ENCODE results near the gene DOC2A.

DOC2A gene

DNA sequence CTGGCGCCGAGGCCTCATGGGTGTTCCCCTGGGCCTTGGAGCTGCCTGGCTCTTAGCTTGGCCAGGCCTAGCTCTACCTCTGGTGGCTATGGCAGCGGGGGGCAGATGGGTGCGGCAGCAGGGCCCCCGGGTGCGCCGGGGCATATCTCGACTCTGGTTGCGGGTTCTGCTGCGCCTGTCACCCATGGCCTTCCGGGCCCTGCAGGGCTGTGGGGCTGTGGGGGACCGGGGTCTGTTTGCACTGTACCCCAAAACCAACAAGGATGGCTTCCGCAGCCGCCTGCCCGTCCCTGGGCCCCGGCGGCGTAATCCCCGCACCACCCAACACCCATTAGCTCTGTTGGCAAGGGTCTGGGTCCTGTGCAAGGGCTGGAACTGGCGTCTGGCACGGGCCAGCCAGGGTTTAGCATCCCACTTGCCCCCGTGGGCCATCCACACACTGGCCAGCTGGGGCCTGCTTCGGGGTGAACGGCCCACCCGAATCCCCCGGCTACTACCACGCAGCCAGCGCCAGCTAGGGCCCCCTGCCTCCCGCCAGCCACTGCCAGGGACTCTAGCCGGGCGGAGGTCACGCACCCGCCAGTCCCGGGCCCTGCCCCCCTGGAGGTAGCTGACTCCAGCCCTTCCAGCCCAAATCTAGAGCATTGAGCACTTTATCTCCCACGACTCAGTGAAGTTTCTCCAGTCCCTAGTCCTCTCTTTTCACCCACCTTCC, 23.3 kb downstream of the DOC2A start:
- DNase-seq, result no peak

DNA sequence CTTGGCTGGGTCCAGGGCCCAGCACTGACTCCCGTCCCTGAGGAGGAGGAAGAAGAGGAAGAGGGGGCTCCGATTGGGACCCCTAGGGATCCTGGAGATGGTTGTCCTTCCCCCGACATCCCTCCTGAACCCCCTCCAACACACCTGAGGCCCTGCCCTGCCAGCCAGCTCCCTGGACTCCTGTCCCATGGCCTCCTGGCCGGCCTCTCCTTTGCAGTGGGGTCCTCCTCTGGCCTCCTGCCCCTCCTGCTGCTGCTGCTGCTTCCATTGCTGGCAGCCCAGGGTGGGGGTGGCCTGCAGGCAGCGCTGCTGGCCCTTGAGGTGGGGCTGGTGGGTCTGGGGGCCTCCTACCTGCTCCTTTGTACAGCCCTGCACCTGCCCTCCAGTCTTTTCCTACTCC, 23.9 kb downstream of the DOC2A start:
- no peak for DNase-seq

DNA sequence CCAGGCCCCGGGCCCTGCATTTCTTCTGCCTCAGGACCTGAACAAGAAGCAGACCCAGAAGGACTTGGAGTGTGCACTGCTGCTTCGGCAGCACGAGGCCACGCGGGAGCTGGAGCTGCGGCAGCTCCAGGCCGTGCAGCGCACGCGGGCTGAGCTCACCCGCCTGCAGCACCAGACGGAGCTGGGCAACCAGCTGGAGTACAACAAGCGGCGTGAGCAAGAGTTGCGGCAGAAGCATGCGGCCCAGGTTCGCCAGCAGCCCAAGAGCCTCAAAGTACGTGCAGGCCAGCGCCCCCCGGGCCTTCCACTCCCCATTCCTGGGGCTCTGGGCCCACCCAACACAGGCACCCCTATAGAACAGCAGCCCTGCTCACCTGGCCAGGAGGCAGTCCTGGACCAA, 24.6 kb downstream of the DOC2A start:
- no peak for DNase-seq

DNA sequence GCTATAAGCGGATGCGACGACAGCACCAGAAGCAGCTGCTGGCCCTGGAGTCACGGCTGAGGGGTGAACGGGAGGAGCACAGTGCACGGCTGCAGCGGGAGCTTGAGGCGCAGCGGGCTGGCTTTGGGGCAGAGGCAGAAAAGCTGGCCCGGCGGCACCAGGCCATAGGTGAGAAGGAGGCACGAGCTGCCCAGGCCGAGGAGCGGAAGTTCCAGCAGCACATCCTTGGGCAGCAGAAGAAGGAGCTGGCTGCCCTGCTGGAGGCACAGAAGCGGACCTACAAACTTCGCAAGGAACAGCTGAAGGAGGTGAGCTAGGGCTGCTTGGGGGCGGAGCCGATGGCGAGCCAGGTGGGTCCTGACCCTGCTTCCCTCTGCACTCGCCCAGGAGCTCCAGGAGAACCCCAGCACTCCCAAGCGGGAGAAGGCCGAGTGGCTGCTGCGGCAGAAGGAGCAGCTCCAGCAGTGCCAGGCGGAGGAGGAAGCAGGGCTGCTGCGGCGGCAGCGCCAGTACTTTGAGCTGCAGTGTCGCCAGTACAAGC, 25.5 kb downstream of the DOC2A start:
- DNase-seq, result no peak

DNA sequence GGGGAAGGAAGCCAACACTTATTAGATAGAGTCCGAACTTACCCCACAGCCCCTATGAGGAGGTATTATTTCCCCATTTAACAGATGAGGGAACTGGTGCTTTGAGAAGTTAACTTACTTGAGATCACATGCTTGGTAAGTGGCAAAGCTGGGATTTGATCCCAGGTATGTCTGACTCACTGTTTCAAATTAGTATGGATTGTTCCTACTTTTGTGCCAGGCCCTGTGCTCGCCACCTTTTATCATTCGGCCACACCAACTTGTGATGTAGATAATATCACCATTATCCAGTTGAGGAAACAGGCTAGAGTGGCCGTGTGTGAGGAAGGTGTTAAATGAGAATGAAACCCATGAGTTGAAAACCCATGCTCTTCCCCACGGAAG, 26.1 kb downstream of the DOC2A start:
- DNase-seq, result no peak

DNA sequence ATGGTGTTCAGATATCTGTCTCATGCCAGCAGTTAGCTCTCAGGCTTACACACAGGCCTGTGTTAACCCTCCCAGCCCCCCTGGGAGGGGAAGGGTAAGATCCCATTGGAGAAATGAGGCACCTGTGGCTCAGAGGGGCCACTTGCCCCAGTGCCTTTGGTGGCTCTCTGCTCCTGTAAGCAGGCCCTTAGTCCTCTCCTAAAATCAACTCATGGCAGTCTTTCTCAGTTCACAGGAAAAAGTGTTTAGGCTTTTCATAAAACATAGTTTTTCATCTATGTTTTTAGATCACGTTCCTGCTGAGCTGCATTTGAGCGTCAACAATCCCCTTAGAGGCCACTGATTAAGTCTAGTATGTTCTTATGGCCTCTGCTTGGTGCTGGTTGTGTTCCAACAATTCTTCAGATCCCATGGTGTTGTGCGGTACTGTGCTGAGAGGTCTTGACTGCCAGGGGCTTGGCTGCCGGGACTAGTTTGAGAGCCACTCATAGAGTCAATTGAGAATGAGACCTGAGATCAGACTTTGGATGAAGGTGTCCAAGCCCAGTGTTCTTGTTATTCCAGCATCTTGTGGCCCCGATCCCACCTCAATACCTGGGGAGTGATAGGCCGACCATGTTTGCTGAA, 26.6 kb downstream of the DOC2A start:
- no peak for DNase-seq

DNA sequence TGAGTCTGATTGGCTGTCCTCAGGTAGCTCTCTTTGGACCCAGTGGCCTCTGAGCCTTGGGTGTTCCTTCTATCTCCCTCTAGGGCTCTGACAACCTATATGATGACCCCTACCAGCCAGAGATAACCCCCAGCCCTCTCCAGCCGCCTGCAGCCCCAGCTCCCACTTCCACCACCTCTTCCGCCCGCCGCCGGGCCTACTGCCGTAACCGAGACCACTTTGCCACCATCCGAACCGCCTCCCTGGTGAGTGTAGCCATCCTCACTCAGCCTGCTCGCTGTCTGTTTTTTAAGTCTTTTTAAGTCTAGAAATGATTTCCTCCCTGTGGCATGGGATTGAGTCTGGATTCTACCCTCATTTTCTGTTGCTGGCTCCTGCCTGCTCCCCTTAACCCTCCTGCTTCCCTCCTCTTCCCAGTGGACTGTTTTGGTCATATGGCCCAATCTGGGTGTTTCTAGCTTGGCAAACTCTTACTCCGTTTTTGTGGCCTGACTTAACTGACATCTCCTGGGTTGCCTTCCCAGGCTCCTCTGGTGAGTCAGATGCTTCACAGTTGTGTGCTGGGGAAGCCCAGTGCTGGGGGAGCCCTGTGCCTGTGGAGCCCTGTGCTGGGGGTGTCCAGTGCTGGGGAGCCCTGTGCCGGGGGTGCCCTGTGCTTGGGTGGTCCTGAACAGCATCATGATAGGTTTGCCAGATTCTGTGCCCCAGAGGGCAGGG, 27.2 kb downstream of the DOC2A start:
- no peak for DNase-seq

DNA sequence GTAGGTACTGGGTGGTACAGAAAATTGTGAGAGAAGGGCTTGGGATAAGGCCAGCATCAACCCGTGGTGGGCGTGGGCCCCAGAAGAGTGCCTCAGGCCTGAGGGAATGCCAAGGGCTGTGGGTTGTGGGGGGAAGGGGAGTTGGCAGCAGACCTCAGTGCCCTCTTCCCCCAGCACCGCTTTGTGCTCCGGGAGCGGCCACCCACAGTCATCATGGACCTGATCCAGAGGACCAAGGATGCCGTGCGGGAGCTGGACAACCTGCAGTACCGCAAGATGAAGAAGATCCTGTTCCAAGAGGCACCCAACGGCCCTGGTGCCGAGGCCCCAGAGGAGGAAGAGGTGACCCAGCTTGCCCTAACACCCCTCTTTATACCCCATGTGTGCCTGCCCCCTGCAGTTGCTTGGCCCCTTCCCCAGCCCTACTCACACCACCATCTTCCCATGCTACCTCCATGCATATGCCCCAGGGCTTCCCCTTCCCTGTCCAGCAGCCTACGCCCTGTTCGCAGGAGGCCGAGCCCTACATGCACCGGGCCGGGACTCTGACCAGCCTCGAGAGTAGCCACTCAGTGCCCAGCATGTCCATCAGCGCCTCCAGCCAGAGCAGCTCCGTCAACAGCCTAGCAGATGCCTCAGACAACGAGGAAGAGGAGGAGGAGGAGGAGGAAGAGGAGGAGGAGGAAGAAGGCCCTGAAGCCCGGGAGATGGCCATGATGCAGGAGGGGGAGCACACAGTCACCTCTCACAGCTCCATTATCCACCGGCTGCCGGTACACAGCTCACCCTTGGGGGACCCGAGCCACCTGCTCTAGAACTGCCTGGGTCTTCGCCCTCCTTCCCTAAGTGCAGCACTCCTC, 28.0 kb downstream of the DOC2A start:
- DNase-seq, result no peak

DNA sequence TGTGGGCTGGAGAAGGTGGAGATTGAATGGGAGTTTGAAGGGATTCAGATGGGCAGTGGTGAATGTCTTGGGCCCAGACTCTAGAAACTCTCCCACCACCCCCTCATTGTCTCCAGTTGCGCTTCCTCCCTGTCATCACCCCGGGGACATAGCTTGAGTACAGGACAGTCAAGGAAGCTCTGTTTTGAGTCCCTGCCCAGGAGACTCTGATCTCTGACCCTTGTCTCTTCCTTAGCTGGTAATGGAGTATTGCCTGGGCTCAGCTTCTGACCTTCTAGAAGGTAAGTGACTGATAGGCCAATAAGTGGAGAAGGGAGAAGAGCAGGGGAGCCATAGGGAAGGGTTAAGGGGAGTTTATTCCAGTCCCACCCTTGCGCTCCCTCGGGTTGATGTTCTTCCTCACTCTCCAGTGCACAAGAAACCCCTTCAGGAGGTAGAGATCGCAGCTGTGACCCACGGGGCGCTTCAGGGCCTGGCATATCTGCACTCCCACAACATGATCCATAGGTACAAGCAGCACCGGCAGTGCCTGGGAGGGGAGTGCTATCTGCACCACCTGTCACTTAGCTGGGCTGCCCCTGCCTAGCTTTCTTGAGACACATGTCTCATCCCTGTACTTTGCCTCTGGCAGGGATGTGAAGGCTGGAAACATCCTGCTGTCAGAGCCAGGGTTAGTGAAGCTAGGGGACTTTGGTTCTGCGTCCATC, 32.1 kb downstream of the DOC2A start:
- no peak for DNase-seq

DNA sequence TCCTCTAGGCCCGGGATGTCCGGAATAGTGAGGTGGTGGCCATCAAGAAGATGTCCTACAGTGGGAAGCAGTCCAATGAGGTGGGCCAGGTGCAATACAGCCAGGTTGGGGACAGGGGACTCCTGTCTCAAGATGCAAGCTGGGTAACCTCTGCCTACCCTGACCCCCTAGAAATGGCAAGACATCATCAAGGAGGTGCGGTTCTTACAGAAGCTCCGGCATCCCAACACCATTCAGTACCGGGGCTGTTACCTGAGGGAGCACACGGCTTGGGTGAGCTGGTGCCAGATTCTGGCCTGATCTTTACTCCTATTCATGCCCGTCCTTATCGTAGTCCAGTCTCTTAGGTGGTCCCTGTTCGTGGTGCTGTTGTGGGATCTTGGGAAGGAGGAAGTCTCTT, 32.7 kb downstream of the DOC2A start:
- no peak for DNase-seq

DNA sequence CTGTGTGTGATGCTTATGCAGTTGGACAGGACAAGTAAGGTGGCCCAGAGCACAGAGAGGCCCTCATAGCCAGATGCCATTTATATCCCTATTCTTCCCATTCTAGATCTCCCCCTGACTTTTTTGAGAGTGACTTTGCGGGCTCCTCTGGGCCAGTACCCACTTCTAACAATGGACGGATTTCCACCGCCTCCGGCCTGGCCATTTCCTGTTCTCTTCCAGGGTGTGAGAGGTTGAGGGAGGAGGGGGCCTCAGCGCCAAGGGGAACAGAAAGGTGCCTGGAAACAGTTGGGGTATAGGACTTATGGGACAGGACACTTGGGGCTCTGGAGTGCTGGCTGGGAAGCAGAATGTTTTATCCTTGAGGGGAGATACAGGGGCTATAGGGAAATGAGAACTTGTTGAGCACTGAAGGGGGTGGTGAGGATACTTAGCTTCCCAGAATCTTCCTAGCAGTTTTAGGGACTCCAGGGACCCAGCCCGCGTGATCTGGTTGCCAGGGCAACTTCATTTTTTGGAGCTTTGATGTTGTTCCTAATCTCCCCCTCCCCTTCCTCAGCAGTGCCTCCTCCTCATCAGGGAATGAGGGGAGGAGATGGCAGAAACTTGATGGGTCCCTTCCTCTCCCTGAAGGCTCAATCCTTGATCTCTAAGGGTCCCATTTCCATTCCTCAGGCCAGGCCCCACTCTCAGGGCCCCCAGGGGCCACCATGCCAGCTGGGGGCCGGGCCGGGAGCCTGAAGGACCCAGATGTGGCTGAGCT, 33.6 kb downstream of the DOC2A start:
- no peak for DNase-seq

DNA sequence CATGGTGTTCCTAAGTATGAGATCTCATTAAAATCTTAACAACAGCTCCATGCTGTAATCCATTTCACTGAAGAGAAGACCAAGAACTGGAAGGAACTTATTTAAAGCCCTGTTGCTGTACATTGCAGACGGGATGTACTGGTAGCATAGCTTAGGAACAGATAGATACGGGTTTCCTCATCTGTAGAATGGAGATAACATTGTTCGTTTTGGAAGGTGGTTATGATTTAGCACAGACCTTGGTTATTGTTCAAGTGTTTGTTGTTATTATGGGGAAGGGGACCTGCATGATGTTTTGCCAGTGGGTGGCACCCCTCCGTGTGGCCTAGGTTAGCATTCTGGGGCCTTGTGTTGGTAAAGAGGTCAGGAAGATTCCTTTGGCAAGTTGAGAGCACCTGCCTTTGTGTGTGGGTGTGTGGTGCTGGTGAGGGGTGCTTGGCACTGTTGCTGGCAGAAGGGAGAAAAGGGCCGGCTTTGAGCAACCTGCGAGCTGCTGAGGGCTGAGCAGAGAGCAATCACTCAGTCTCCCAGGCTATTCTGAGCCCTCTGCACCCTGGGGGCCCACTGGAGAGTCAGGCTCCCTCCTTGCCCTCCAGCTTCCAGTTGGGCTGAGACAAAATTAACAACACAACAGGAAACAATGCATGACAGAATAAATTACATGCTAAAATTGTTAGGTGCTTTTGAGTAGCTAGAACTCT, 34.9 kb downstream of the DOC2A start:
- no peak for DNase-seq

DNA sequence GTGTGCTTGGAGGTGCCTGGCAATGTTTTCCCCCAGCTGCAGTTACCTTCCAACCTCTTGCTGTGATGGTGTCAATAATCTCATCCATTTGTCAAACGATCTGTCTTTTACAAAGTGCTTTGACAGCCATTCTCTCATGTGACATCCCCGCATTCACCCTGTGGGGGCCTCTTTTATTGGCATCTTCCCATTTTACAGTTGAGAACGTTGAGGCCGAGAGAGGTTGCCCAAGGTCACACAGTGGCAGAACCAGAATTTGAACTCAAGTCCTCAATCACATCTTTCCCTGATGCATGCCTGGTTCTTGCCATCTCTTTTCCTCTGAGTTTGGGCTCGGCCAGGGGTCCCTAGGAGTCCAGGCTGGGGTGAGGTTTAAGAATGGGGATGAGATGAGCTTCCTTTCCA, 35.7 kb downstream of the DOC2A start:
- DNase-seq, result no peak

DNA sequence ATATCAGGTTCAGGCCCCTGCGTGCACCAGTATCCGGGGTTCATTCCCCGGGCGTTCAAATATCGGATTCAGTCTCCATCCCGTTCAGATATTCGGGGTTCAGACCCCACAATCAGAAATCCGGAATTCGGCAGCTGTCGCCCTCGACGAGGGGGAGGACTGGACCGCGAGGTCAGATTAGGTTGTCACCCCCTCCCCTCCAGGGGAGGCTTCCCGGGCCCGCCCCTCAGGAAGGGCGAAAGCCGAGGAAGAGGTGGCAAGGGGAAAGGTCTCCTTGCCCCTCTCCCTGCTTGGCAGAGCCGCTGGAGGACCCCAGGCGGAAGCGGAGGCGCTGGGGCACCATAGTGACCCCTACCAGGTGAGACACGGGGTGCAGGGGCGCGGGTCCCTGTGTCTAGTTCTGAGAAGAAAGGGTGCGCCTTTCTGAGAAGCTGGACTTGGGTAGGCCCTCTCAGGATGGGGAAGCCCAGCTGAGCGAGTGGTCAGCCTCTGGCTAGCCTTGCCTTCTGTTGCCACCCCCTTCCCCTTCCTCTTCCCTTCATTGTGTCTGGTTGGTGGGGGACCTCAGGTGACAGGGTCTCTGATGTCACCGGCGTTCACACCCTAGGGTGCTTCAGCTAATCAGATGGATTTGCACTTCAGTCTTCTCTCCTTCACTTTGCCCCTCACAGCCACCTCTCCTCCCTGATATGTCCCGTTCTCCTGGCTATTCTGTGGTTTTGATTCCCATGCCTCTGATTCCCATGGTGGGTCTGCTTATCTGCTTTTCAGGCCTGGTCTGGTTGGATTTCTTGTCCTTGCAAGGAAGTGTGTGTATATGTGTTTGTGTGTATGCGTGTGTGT, 36.3 kb downstream of the DOC2A start:
- DNase-seq, result no peak

DNA sequence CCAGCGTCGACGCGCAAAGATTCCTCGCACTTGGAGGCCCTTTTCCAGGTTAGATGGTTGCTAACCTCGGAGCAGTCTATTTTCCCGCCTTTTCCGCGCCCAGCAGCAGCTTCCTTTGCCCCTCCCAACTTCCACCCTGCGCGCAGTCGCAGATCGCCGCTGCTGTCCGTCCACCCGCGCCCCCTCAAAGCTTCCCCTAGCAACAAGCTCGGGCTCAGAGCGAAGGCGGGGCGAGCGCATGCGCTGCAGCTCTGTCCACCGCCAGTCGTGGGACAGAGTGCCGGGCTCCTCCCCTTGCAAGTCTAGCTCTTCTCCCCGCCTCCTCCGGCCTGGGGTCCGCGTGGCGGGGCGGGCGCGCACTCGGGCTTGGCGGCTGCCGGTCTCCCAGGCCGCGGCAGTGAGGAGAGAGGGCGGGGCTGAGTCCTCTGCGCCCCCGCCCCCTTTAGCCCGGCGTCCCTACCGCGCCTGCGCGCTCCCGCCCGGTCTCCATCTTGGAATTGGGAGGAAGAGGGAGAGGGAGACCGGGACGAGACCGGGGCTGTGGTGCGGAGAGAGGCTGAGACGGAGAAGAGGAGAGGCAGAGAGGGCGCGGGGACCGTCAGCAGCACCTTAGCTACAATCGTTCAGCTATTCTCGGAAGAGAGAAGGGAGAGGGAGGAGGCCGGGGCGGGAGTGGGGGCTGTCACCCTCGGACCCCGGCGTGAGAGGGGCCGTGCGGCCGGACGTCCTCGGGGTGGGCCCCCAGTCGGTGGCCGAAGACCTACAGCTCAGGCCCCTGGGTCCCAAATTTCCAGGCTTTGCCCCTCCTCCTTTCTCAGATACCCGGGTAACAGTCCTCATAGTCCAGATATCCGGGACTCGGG, 37.2 kb downstream of the DOC2A start, which contains the start of gene TAOK2:
TAOK2 (plus strand) TSS at position 485 of the 863 bp plus-strand sequence. CDS start 3,905 bp downstream, outside the sequence.
- peak; percentile 93 for DNase-seq

DNA sequence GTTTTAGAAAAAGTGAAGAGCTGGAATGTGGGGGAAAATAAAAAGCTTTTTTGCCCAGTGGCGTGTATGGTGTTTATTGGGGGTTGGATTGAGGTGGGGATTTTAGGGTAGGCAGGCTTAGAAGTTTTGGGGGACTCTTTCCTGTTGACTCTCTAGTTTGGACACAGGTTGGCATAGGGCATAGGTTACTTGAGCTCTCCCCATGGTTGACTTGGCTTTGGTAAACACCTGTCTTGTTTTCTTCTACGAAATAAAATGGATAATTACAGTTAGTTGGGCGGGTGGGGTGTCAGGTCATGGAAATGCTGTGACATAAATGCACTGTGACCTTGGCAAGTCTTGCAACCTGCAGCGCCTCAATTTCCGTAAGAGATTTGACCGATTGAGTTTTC, 37.8 kb downstream of the DOC2A start:
- DNase-seq, result no peak

DNA sequence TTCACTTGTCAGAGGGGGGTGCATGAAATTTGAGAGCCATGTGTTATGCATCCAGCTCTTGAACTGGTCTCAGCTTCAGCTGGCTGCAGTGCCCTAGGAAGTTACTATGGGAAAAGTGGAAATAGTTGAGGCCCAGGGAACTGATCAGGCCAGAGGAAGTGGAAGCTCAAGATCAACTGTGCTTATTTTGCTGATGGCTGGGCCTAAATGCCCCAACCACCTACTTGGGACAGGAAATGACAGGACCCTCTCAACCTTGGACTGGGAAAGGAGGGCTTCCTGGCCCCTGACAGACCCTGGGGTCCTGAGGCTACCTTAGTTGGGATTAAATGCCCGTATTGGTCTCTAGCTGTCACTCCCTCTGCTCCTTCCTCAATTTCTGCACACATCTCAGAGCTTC, 38.3 kb downstream of the DOC2A start:
- no peak for DNase-seq

DNA sequence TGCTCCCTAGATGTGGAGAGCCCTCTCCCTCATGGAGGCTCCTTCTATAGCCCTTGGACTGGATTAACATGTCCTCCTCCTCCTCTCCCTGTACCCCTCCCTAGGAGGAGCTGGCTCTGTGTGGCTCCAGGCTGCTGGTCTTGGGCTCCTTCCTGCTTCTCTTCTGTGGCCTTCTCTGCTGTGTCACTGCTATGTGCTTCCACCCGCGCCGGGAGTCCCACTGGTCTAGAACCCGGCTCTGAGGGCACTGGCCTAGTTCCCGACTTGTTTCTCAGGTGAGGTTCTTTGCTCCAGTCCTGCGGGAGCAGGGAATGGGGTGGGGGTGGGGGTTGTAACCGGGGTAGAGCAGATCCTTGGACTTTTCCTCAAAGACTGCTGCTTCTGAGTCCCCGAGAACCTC, 39.5 kb downstream of the DOC2A start:
- no peak for DNase-seq

DNA sequence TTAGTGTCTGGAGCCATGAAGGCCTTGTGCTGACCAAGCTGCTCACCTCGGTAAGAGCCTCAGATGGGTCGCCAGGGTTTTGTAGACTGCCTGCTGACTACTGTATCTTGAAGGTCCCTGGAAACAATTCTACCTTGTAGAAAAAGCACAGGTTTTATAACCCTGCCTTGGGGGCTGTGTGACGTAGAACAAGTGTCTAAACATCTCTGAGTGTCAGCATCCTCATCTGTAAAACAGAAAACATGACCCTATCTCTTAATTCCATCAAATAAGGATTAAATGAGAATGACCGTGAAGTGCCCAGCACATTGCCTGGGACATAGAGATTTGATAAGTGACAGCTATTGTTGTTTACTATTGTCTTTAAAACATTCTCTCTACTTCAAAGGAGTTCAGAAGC, 42.6 kb downstream of the DOC2A start:
- no peak for DNase-seq
